ENCODE data around the gene PATJ. TPM values are rescaled to one million over a fixed set of nuclear protein-coding genes. Genes with fewer than 3 reads are reported as not detected.
A peak's percentile ranks its signal among the peaks of the same experiment; 100 is the strongest.

PATJ gene
- total and polyA plus RNA-seq, 2 experiments from 2014 or later, result 35.3 to 68.4 TPM

DNA sequence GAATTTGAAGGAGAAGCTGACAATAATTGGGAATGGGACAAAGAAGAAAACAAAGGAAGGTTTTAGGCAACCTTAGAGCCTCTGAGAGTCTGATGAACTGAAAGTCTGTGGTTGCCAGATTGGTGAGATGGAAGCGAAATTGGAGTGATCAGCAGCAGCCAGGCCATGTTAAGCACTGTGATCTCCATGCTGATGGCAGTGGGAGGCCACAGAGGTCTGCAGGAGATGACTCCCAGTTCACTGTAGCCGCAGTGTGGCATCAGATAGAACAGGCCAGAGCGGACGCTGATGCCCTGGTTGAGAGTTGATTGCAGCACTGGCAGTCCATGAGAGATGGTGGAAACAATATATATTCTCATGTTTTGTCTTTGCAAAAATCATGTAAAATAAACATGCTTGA is 314.9 kb downstream of the PATJ start:
- Histone ChIP-seq H3K27me3 (ENCODE audit: insufficient read depth) (no peaks in the 10 kb centered on the region), H3K36me3 (ENCODE audit: insufficient read depth) (no peaks in the 10 kb centered on the region), H3K79me2 (replicated peaks; ENCODE audit: insufficient read depth) (no peaks in the 10 kb centered on the region), H3K27ac (ENCODE audit: low read depth) (peak overlapping the region; percentile 55; the same call in 1 of the 2 replicates), H3K9me2 (ENCODE audit: insufficient read depth) (no peaks in the 10 kb centered on the region; the same call in 1 of the 2 replicates), H3K4me1 (ENCODE audit: insufficient read depth) (peaks cover 32% of the 10 kb centered on the region), H2AFZ (no peak overlapping the region), H4K20me1 (replicated peaks; ENCODE audit: insufficient read depth) (no peaks in the 10 kb centered on the region), H3F3A (replicated peaks; ENCODE audit: low read depth) (no peaks in the 10 kb centered on the region), H3K4me2 (no peak overlapping the region), H3K4me3 (no peak overlapping the region)
- TF ChIP-seq CREB1 (CRISPR knock-in tag; IDR thresholded peaks at IDR 0.05; ENCODE audit: low read depth) (no peak), POLR2AphosphoS5 (IDR thresholded peaks at IDR 0.05; ENCODE audit: low read depth) (no peak), ZNF331 (CRISPR knock-in tag; IDR thresholded peaks at IDR 0.05; ENCODE audit: low read depth) (no peak), ZNF114 (CRISPR knock-in tag; IDR thresholded peaks at IDR 0.05) (no peak), STAT1 (IDR thresholded peaks at IDR 0.05; ENCODE audit: unreplicated experiment) (no peak), REST (IDR thresholded peaks at IDR 0.05; ENCODE audit: unreplicated experiment) (no peak), JUNB (IDR thresholded peaks at IDR 0.05; ENCODE audit: unreplicated experiment) (no peak), ETS1 (IDR thresholded peaks at IDR 0.05) (no peak), ZNF462 (CRISPR knock-in tag; IDR thresholded peaks at IDR 0.05) (no peak), EZH2phosphoT487 (IDR thresholded peaks at IDR 0.05; ENCODE audit: unreplicated experiment) (no peak), EZH2 (IDR thresholded peaks at IDR 0.05; ENCODE audit: low read depth, unreplicated experiment) (no peak), NANOG (IDR thresholded peaks at IDR 0.05; ENCODE audit: borderline replicate concordance) (no peak)
- TF ChIP-seq, protein P1, sequence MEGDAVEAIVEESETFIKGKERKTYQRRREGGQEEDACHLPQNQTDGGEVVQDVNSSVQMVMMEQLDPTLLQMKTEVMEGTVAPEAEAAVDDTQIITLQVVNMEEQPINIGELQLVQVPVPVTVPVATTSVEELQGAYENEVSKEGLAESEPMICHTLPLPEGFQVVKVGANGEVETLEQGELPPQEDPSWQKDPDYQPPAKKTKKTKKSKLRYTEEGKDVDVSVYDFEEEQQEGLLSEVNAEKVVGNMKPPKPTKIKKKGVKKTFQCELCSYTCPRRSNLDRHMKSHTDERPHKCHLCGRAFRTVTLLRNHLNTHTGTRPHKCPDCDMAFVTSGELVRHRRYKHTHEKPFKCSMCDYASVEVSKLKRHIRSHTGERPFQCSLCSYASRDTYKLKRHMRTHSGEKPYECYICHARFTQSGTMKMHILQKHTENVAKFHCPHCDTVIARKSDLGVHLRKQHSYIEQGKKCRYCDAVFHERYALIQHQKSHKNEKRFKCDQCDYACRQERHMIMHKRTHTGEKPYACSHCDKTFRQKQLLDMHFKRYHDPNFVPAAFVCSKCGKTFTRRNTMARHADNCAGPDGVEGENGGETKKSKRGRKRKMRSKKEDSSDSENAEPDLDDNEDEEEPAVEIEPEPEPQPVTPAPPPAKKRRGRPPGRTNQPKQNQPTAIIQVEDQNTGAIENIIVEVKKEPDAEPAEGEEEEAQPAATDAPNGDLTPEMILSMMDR (conservative IDR thresholded peaks at IDR 0.05; ENCODE audit: low read depth in 2 of 2), result no peak
- H3K4me1 Mint-ChIP-seq, result peaks cover 25% of the 10 kb centered on the region
- ATAC-seq (peak; percentile 20; the same call in 2 of the 3 replicates), DNase-seq (ENCODE audit: low spot score) (no peak)
- H3K27me3 Mint-ChIP-seq (ENCODE audit: insufficient read depth, low read depth, poor library complexity), result peaks cover 2% of the 10 kb centered on the region
- H3K4me3 Mint-ChIP-seq, result no peak overlapping the region
- H3K9me3 Mint-ChIP-seq, result no peaks in the 10 kb centered on the region
- peaks cover 10% of the 10 kb centered on the region; the same call in 2 of the 3 replicates for H3K36me3 Mint-ChIP-seq (ENCODE audit: low read depth)
- no peak overlapping the region for H3K27ac Mint-ChIP-seq
